Measurements from ENCODE around the gene EPB41L4B.
A peak's percentile ranks its signal among the peaks of the same experiment; 100 is the strongest.

The EPB41L4B gene

DNA sequence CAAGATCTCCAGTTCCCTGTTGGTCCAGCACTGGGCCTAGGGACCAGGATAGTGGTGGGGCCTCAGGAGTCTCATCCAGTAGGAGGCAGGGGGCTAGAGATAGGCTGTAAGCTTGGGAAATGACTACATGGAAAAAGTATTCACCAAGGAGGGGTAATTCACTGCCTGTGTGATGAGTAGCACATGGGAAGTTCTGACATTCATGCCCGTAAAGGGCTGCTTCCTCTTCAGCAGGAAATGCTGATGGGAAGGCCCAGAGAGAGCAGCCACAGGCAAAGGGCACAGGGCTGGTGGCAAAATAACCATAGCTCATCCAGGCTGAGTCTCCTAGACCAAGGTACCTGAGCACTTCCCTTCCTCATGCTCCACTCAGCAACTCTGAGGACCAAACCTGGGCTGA, 130.7 kb downstream of the EPB41L4B start:
- no peak for TF ChIP-seq CTCF (IDR thresholded peaks at IDR 0.05; ENCODE audit: borderline replicate concordance, control extremely low read depth, extremely low read depth, insufficient read depth, missing control alignments)
- DNase-seq (ENCODE audit: low spot score) = no peak
- in situ Hi-C loops (cut with MboI; ENCODE audit: low sequenced_read_pairs, unreplicated experiment) = no loop called here

DNA sequence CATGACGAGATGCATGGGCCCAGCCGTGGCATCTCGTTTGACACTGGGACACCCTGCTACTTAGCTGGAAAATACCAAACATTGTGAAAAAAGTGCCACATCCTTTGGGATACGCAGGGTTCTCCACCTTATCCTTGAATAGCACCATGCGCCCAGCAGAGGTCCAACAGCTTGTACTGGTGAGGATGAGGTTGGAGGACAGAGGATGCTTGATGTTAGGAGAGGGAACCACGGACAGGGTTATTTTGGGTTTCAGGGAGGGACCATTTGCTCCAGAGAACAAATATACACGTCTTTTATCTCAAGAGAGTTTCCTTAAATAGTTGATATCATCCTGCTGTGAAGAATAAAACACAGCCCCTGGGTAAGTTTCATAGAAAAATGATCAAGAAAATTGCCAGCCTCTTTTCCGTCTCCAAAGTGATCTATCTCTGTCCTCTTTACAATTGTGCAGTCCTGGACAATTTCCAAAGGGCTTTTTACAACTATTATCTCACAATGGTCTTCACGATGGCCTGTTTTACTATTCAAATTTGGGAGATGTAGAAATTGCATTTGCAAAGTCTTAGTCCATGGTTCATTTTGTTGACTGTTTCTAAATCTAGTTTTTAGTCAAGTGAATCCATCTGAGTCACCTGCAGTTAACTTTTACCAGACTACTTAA, 133.9 kb downstream of the EPB41L4B start:
- in situ Hi-C loops (cut with MboI; ENCODE audit: low sequenced_read_pairs, unreplicated experiment) = no loop called here
- no peak for DNase-seq (ENCODE audit: low spot score)
- no peak for TF ChIP-seq CTCF (IDR thresholded peaks at IDR 0.05; ENCODE audit: borderline replicate concordance, control extremely low read depth, extremely low read depth, insufficient read depth, missing control alignments)

DNA sequence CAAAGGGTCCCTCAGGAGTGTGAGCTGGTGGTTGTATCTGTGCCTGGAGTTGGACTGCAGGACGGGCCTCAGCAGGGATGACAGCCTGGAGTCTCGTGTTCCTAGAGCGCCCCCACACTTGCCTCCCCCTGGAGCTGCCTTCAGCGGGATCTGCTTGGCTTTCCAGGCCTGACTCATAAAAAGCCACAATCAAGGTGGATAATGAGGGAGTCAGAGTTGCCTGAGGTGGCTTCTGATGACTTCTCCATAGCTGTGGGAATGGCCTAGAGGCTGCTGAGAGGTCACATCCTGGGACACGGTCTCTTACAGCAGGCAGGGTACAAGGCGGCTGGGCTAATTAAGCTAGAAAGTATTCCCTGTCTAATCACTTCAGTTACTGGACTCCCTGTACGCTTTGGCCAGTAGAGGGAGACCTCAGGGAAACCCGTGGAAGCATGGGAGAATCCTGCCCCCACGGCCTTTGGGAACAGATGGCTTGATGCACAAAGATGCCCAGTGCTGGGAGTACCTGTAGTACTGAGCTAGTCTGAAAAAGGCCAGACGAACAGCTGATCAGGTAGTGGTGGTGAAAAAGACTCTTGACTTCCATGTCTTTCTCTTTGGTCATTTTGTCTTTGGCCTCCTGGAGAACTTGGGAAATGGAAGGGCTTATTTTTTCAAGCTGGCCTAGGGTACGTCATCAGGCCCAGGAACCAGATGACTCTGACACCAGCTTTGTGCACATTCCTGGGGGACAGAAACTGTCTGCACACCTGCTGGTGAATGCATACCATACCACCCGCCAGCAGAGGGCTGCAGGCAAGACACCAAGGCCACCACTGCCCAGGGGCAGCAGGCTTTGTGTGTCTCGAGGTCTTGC, 137.7 kb downstream of the EPB41L4B start:
- peak; percentile 62 for DNase-seq (ENCODE audit: low spot score)
- in situ Hi-C loops (cut with MboI; ENCODE audit: low sequenced_read_pairs, unreplicated experiment) = no loop called here
- TF ChIP-seq CTCF (IDR thresholded peaks at IDR 0.05; ENCODE audit: borderline replicate concordance, control extremely low read depth, extremely low read depth, insufficient read depth, missing control alignments) = peak; percentile 48

DNA sequence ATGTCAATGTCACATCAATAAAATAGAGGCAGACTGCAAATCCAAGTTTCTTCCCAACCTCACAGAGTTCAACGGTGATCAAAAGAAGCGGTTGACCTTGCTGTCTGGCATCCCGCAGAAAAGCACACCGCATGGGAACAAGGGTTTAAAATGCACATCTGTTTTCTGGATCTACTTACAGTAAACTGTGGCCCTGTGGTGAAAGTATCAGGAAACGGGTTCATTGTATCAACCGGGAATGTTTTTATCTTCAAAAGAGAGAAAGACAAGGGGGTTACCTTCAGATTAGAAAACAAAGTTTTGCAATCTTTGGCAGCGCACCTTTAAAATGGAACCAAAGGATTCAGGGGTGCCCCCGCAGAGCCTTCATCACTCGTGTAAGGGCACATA, 138.3 kb downstream of the EPB41L4B start:
- no peak for DNase-seq (ENCODE audit: low spot score)
- no peak for TF ChIP-seq CTCF (IDR thresholded peaks at IDR 0.05; ENCODE audit: borderline replicate concordance, control extremely low read depth, extremely low read depth, insufficient read depth, missing control alignments)
- in situ Hi-C loops (cut with MboI; ENCODE audit: low sequenced_read_pairs, unreplicated experiment) = no loop called here

- TF ChIP-seq CTCF (IDR thresholded peaks at IDR 0.05; ENCODE audit: borderline replicate concordance, control extremely low read depth, extremely low read depth, insufficient read depth, missing control alignments) = no peak
- DNase-seq (ENCODE audit: low spot score) = peak; percentile 65
- in situ Hi-C loops (cut with MboI; ENCODE audit: low sequenced_read_pairs, unreplicated experiment) = no loop called here
Measured at GRCh38 chr9:109181284-109181683, 139.6 kb downstream of the EPB41L4B start.

DNA sequence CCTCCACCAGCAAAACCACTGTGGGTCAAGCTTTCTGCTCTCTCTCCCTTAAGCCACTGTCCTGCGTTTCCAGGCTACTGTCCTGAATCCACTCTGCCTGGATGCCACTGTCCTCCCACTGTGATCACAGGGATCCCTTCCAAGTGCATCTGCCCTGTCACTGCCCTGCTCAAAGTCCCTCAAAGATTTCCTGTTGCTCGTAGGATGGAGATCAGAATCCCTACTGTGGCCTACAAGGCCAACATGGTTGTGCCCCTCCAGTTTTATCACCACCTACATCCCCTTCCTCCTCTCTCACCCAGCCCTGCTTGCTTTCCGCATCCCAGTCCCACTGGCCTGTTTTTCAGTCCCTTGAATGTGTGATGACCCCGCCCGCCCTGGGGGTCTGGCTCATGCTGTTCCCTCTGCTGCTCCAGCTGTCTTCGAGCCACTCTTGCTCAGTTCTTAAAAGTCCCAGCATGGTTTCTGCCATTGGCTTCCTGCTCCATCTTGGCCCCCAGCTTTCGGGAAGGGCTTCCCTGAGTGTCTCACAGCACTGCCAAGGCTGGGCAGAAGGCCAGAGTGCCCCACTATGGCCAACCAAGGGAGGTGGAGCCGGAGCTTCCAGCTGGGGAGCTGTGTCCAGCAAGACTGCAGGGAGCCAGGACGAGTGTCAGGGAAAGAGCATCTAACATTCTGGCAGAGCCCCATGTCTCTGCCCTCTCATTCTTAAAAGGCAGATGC, 140.9 kb downstream of the EPB41L4B start:
- in situ Hi-C loops (cut with MboI; ENCODE audit: low sequenced_read_pairs, unreplicated experiment) = no loop called here
- TF ChIP-seq CTCF (IDR thresholded peaks at IDR 0.05; ENCODE audit: borderline replicate concordance, control extremely low read depth, extremely low read depth, insufficient read depth, missing control alignments) = no peak
- DNase-seq (ENCODE audit: low spot score) = no peak
